H1 (cell line): ENCODE measurements around the gene ARMC9. TPM values are rescaled to one million over a fixed set of nuclear protein-coding genes. Genes with fewer than 3 reads are reported as not detected.

ENCODE experiments used
- BACH1 ChIP-seq: IDR thresholded peaks from 2 replicates; pipeline ENCODE4 v1.6.1; 2012; ENCODE audit warnings: low read length, improper control_type of control experiment
- CEBPB ChIP-seq: IDR thresholded peaks from 2 replicates; pipeline ENCODE4 v1.6.1; 2012; ENCODE audit warnings: low read depth, low read length
- EZH2 ChIP-seq: fragments of 200-600 bp; sonication (generic); IDR thresholded peaks from 2 replicates; pipeline ENCODE4 v1.7.1; 2012; ENCODE audit warnings: low read depth, mild to moderate bottlenecking, moderate library complexity, low read length, inconsistent platforms; ENCODE audit not compliant: severe bottlenecking
- POLR2A ChIP-seq, 2 experiments: IDR thresholded peaks; 1 replicate in 1 of 2; 2 replicates in 1 of 2; pipeline ENCODE4 v1.6.1; 2011; ENCODE audit warnings: low read depth in 2 of 2, low read length in 2 of 2, mild to moderate bottlenecking in 2 of 2; ENCODE audit errors: control extremely low read depth in 1 of 2
- RBBP5 ChIP-seq: IDR thresholded peaks from 2 replicates; pipeline ENCODE4 v1.7.1; 2012; ENCODE audit warnings: low read depth, mild to moderate bottlenecking, inconsistent platforms, low read length, moderate library complexity, borderline replicate concordance
- polyA plus RNA-seq, 7 experiments: library from polyadenylated mRNA; depleted of rRNA in 3 of 7; stranded (reverse) in 5 of 7; unstranded in 2 of 7; fragments of >200 nt in 5 of 7; fragments of 200-250 nt in 2 of 7; gene quantifications; 1 replicate in 5 of 7; 2 replicates in 1 of 7; 4 replicates in 1 of 7; pipeline versions ENCODE4 v1.2.1 to v1.2.3, GENCODE V29; 2011 to 2013; ENCODE audit warnings: missing spikeins in 2 of 7, mixed read lengths in 2 of 7
- total RNA-seq: library from RNA; stranded (reverse); fragmentation: NEBNext Ultra II Directional; extraction: Animal tissue kit (Norgen Biotek cat#: 25700); gene quantifications from 2 replicates; pipeline ENCODE4 v1.2.1, GENCODE V29; 2021

Gene ARMC9
- total and polyA plus RNA-seq, 2 of the 8 experiments (the other 6 are each of a cell fraction or from before 2014, with no cell fraction given): 23.2 to 36.1 TPM

DNA sequence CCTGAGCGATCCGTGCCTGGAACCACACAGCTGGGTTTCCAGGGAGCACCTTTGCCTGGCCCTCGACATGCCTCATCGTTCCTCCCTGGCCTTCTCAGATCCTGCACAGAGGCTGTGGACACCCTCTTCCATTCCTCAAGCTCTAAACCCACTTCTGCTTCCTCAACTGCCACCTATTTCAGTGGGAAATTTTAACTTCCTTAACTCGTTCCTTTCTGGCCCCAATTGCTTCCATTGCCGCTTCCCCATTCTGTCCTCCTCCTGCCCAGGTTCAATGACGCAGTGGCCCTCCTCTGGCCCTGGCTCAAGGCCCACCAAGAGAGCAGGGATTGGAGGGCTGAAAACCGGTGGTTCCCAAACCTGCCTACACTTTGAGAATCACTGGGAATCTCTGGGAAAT is 192.2 kb downstream of the ARMC9 start (continued):
- TF ChIP-seq RBBP5 (no peak), POLR2A (IDR thresholded peaks at IDR 0.05; ENCODE audit: control extremely low read depth in 1 of 2, low read depth in 2 of 2, low read length in 2 of 2) (no peak), CEBPB (no peak), BACH1 (no peak), EZH2 (no peak)
